HCT116 (cell line): ENCODE data around the gene C2orf80.

Experiments used
- CTCF ChIP-seq, 3 experiments: fragments of 200-600 bp in 1 of 3; sonication (generic) in 1 of 3; IDR thresholded peaks in 2 of 3; conservative IDR thresholded peaks in 1 of 3; 2 replicates each; pipeline ENCODE4 v1.5.1; 2012 to 2017; ENCODE audit warnings: low read depth in 2 of 3, low read length in 2 of 3, antibody characterized with exemption in 1 of 3, borderline replicate concordance in 1 of 3, control low read depth in 1 of 3, mild to moderate bottlenecking in 1 of 3, mixed read lengths in 1 of 3, mixed run types in 1 of 3, moderate library complexity in 1 of 3; ENCODE audit not compliant: insufficient read depth in 1 of 3
- EZH2phosphoT487 ChIP-seq: fragments of 200-600 bp; IDR thresholded peaks from 2 replicates; pipeline ENCODE4 v1.6.1; 2018; ENCODE audit warnings: antibody characterized with exemption, borderline replicate concordance
- MAX ChIP-seq: IDR thresholded peaks from 2 replicates; pipeline ENCODE4 v1.6.1; 2012
- POLR2A ChIP-seq: IDR thresholded peaks from 2 replicates; pipeline ENCODE4 v1.7.0; 2011; ENCODE audit warnings: borderline replicate concordance; ENCODE audit not compliant: insufficient read depth, insufficient read length; ENCODE audit errors: extremely low read depth
- POLR2AphosphoS5 ChIP-seq: IDR thresholded peaks from 2 replicates; pipeline ENCODE4 v1.6.1; 2011; ENCODE audit warnings: mild to moderate bottlenecking, low read depth, low read length, moderate library complexity
- SP1 ChIP-seq: IDR thresholded peaks from 2 replicates; pipeline ENCODE4 v1.6.1; 2012; ENCODE audit warnings: low read depth
- SRF ChIP-seq: IDR thresholded peaks from 2 replicates; pipeline ENCODE4 v1.6.1; 2012; ENCODE audit warnings: low read depth
- YY1 ChIP-seq: IDR thresholded peaks from 2 replicates; pipeline ENCODE4 v1.6.1; 2011; ENCODE audit warnings: low read length, low read depth, moderate library complexity, mild to moderate bottlenecking; ENCODE audit not compliant: insufficient replicate concordance; ENCODE audit errors: extremely low read depth

GRCh38 chr2:208148803-208149202, 41.0 kb downstream of the C2orf80 start:
- no peak for TF ChIP-seq EZH2phosphoT487
- peak in 2 of 3 experiments; percentile 42 to 52; a peak in 4 of 6 replicates for TF ChIP-seq CTCF (IDR thresholded peaks at IDR 0.05 in 2 of 3, conservative IDR thresholded peaks at IDR 0.05 in 1 of 3; ENCODE audit: borderline replicate concordance in 1 of 3, insufficient read depth in 1 of 3, low read depth in 2 of 3, low read length in 2 of 3)
- no peak for TF ChIP-seq POLR2AphosphoS5
- TF ChIP-seq POLR2A = no peak
- TF ChIP-seq MAX = no peak
- TF ChIP-seq YY1 = no peak
- TF ChIP-seq SP1 = no peak
- TF ChIP-seq SRF = no peak
